Measurements from ENCODE around the gene CIB4. TPM values are rescaled to one million over a fixed set of nuclear protein-coding genes. Genes with fewer than 3 reads are reported as not detected.

The CIB4 gene
- total and polyA plus RNA-seq, 2 donors: not detected

- Histone ChIP-seq H3K4me1 (ENCODE audit: insufficient read depth) (no peaks in the 10 kb centered on the region), H3K27ac (ENCODE audit: low read depth) (no peak overlapping the region), H3K4me3 (ENCODE audit: low read depth, low read length) (no peak overlapping the region), H3K36me3 (ENCODE audit: insufficient read depth) (no peaks in the 10 kb centered on the region)
- 67% methylated on average over 11 of the region's 11 CpGs for WGBS
- no peak for DNase-seq (ENCODE audit: extremely low spot score)
These were observed 50.1 kb downstream of the CIB4 start for GRCh38 chr2:26590980-26591618.

DNA sequence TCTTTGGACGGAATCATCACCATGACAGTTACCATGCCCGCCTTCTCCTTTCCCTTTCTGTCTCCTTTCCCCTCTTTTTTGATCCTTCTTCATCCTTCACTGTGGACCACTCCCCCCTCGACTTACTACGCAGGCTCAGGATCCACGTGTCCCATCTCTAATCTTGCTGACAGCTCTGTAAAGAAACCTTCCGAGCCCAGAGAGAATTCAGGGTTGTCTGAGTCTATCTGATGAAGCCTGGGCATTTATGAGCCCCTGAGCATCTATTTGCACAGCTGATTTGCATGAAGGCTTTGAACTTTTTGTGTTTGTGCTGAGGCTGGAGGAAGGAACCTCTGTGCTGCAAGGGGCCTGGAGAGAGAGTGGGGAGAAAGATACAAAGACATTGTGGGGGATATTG lies 50.7 kb downstream of the CIB4 start:
- Histone ChIP-seq H3K36me3 (ENCODE audit: insufficient read depth) (no peaks in the 10 kb centered on the region), H3K4me3 (ENCODE audit: low read depth, low read length) (no peak overlapping the region), H3K27ac (ENCODE audit: low read depth) (no peak overlapping the region), H3K4me1 (ENCODE audit: insufficient read depth) (no peaks in the 10 kb centered on the region)
- 48% methylated on average over 6 of the region's 6 CpGs for WGBS
- DNase-seq (ENCODE audit: extremely low spot score): no peak

- 81% methylated on average over 5 of the region's 6 CpGs for WGBS
- H3K36me3 ChIP-seq (ENCODE audit: insufficient read depth): no peaks in the 10 kb centered on the region
- DNase-seq (ENCODE audit: extremely low spot score): no peak
- no peak overlapping the region for H3K27ac ChIP-seq (ENCODE audit: low read depth)
- no peaks in the 10 kb centered on the region for H3K4me1 ChIP-seq (ENCODE audit: insufficient read depth)
- no peak overlapping the region for H3K4me3 ChIP-seq (ENCODE audit: low read depth, low read length)
These were observed 52.6 kb downstream of the CIB4 start for GRCh38 chr2:26588576-26588975.

DNA sequence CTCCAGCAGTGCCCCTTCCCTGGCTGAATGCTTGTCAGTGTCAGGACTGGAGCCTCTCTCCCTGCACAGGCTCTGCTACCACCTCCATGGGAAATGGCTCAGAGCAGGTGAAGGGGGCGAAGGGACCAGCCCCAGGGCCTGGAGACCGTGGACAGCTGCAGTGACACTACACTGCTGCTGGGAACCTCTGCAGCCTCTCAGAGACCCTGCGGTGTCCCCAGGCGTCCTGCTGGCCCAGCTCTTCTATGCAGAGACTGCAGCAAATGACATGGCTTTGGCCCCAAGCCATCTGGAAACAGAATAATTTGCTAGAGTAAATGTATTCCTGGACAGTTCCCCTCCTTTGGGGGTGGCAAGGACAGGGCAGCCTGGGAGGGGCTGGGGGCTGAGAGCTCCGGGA lies 53.2 kb downstream of the CIB4 start:
- DNase-seq (ENCODE audit: extremely low spot score): no peak
- no peak overlapping the region for H3K4me3 ChIP-seq (ENCODE audit: low read depth, low read length)
- 55% methylated on average over 5 of the region's 5 CpGs for WGBS
- no peaks in the 10 kb centered on the region for H3K36me3 ChIP-seq (ENCODE audit: insufficient read depth)
- no peaks in the 10 kb centered on the region for H3K4me1 ChIP-seq (ENCODE audit: insufficient read depth)
- H3K27ac ChIP-seq (ENCODE audit: low read depth): no peak overlapping the region

DNA sequence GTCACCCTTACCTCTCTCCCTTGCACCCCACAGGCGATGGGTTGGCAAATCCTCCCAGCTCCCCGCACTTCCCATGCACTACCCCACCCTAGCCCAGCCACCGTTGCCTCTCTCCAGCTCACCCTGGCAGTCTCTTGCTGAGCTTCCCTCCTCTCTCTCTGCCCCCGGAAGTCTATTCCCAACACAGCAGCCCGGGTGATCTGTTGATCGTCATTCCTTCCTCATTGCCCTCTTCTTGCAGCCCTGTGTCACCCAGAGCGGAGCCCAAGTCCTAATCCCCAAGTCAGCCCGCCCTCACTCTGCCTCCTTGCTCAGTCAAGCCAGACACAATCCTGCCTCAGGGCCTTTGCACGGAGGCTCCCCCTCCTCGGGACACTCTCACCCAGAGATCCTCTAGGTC lies 55.2 kb downstream of the CIB4 start:
- Histone ChIP-seq H3K36me3 (ENCODE audit: insufficient read depth) (no peaks in the 10 kb centered on the region), H3K27ac (ENCODE audit: low read depth) (no peak overlapping the region), H3K4me1 (ENCODE audit: insufficient read depth) (no peaks in the 10 kb centered on the region), H3K4me3 (ENCODE audit: low read depth, low read length) (no peak overlapping the region)
- 52% methylated on average over 10 of the region's 10 CpGs for WGBS
- DNase-seq (ENCODE audit: extremely low spot score): no peak

DNA sequence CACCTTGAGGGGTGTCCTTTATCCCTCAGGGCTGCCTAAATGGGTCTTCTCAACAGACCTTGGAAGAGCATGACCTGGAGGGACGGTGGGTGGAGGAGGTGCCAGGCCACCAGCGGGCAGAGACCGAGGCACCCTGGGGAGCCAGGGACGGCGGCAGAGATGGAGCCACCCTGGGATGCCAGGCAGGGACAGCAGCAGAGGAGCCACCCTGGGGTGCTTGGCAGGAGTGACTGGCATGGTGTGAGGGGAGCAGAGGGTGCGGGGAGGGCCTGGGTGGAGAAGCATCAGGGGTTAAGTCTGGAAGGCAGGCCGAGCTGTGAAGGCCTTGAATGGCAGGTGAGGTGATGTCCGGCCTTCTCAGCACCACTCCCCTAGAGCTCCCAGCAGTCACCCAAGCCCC lies 56.1 kb downstream of the CIB4 start:
- 84% methylated on average over 8 of the region's 8 CpGs for WGBS

GRCh38 chr2:26584656-26585055 lies 56.5 kb downstream of the CIB4 start:
- Histone ChIP-seq H3K36me3 (ENCODE audit: insufficient read depth) (no peaks in the 10 kb centered on the region), H3K27ac (ENCODE audit: low read depth) (no peak overlapping the region), H3K4me3 (ENCODE audit: low read depth, low read length) (no peak overlapping the region), H3K4me1 (ENCODE audit: insufficient read depth) (no peaks in the 10 kb centered on the region)
- WGBS: 75% methylated on average over 11 of the region's 11 CpGs
- no peak for DNase-seq (ENCODE audit: extremely low spot score)

More for the DNA sequence above, 56.1 kb downstream of the CIB4 start:
- no peak overlapping the region for H3K4me3 ChIP-seq (ENCODE audit: low read depth, low read length)
- no peaks in the 10 kb centered on the region for H3K4me1 ChIP-seq (ENCODE audit: insufficient read depth)
- no peaks in the 10 kb centered on the region for H3K36me3 ChIP-seq (ENCODE audit: insufficient read depth)
- DNase-seq (ENCODE audit: extremely low spot score): no peak
- H3K27ac ChIP-seq (ENCODE audit: low read depth): no peak overlapping the region

DNA sequence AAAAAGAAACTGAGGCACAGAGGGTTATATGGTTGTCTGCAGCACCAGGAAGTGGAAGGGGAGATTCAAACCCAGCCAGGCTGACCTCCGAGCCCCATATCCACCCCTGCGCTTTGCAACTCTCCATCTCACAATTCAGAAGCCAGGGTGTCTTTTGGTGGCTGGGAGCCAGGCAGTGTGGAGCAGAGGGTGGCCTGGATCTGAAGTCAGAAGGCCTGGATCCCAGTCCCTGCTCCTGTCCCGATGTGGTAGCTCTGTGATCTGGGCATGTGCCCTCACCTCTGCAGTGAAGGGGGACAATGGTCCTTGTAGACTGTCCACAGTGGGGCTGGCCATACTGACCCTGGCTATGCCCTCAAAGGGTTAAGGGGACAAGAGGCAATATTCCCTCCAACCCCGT lies 57.0 kb downstream of the CIB4 start:
- no peak overlapping the region for H3K4me3 ChIP-seq (ENCODE audit: low read depth, low read length)
- no peak overlapping the region for H3K27ac ChIP-seq (ENCODE audit: low read depth)
- no peak for DNase-seq (ENCODE audit: extremely low spot score)
- WGBS: 72% methylated on average over 4 of the region's 4 CpGs
- H3K4me1 ChIP-seq (ENCODE audit: insufficient read depth): no peaks in the 10 kb centered on the region
- H3K36me3 ChIP-seq (ENCODE audit: insufficient read depth): no peaks in the 10 kb centered on the region

- Histone ChIP-seq H3K27ac (ENCODE audit: low read depth) (no peak overlapping the region), H3K4me3 (ENCODE audit: low read depth, low read length) (no peak overlapping the region), H3K4me1 (ENCODE audit: insufficient read depth) (no peaks in the 10 kb centered on the region), H3K36me3 (ENCODE audit: insufficient read depth) (no peaks in the 10 kb centered on the region)
- DNase-seq (ENCODE audit: extremely low spot score): no peak
- WGBS: 63% methylated on average over 8 of the region's 8 CpGs
These were observed 57.7 kb downstream of the CIB4 start for GRCh38 chr2:26583381-26583911.

GRCh38 chr2:26582890-26583289 lies 58.3 kb downstream of the CIB4 start:
- H3K36me3 ChIP-seq (ENCODE audit: insufficient read depth): no peaks in the 10 kb centered on the region
- WGBS: 88% methylated on average over 5 of the region's 5 CpGs
- no peak overlapping the region for H3K4me3 ChIP-seq (ENCODE audit: low read depth, low read length)
- H3K27ac ChIP-seq (ENCODE audit: low read depth): no peak overlapping the region
- no peaks in the 10 kb centered on the region for H3K4me1 ChIP-seq (ENCODE audit: insufficient read depth)
- no peak for DNase-seq (ENCODE audit: extremely low spot score)

DNA sequence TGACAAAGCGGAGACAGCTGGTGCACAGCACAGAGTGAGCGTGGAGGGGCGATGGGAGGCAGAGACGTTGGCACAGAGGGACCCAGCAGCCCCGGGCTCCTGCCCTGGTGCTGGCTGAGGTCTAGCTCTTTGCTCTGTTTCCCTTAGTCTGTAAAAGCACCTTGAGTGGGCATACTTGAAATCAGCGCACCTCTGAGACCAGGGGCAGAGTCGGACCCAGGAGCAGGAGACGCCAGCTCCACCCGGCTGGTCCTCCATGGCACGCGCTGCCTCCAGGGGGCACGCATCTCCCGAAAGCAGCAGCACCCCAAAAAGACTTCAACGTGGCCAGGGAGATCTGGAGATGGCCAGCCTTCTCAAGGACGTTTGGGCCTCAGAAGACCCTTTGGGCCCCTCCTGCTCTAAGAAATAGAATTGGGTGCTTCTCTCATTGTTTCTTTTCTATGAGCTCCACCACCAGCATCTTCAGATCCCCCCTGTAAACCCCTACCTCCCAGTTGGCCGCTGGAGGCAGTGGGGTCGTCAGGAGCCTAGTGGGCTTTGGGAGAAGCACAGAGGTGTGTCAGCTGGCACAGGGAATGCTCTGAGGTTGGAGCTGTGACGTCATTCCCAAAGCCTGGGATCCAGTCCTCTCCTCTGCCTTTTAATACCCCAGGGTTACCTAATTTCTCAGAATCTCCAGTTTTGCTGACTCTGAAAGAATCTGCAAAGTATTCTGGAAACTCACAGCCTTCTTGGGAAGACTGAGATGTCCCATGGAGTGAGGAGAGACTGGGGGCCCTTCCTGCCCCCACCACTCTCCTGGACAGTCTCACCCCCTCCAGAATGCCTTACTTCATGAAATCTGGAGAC lies 58.9 kb downstream of the CIB4 start:
- 86% methylated on average over 18 of the region's 18 CpGs for WGBS
- no peak overlapping the region for H3K4me3 ChIP-seq (ENCODE audit: low read depth, low read length)
- H3K4me1 ChIP-seq (ENCODE audit: insufficient read depth): no peaks in the 10 kb centered on the region
- no peaks in the 10 kb centered on the region for H3K36me3 ChIP-seq (ENCODE audit: insufficient read depth)
- no peak for DNase-seq (ENCODE audit: extremely low spot score)
- no peak overlapping the region for H3K27ac ChIP-seq (ENCODE audit: low read depth)

DNA sequence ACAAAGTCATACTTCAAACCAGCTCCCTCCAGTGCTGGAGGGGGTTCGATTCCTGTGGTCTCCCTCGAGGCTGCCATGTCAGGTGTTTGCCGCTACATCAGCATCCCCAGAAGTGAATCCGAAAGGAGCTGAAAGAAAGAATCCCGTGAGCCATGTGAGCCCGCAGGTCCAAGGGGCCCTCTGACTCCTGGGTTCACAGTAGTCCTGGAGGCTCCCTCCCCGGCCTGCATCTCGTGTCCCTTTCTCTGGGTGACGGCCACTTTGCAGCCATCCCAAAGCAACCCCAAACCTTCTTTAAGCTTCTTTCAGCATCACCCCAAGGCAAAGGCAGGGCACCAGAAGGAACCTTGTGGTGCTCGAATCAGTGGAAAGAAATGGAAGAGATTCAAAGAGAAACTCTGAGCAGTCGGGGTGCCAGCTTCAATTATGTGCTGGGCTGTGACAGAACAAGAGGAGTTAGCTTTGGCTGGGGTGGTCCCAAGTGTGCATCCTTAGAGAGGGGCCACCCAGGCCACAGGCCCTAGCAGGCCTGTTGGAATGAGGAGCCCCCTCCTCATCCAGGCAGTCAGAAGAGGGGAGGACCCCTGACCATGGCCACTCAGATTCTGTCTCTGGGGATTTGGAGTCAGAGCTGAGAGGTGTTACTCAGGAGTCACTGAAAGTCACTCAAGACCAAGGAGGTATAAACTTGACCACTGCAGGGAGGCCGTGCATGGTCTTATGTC lies 59.7 kb downstream of the CIB4 start:
- no peaks in the 10 kb centered on the region for H3K36me3 ChIP-seq (ENCODE audit: insufficient read depth)
- no peak for DNase-seq (ENCODE audit: extremely low spot score)
- 91% methylated on average over 12 of the region's 12 CpGs for WGBS
- no peak overlapping the region for H3K4me3 ChIP-seq (ENCODE audit: low read depth, low read length)
- no peak overlapping the region for H3K27ac ChIP-seq (ENCODE audit: low read depth)
- H3K4me1 ChIP-seq (ENCODE audit: insufficient read depth): no peaks in the 10 kb centered on the region

GRCh38 chr2:26580751-26581150 lies 60.4 kb downstream of the CIB4 start:
- H3K36me3 ChIP-seq (ENCODE audit: insufficient read depth): no peaks in the 10 kb centered on the region
- H3K4me1 ChIP-seq (ENCODE audit: insufficient read depth): no peaks in the 10 kb centered on the region
- H3K27ac ChIP-seq (ENCODE audit: low read depth): no peak overlapping the region
- 81% methylated on average over 5 of the region's 5 CpGs for WGBS
- no peak for DNase-seq (ENCODE audit: extremely low spot score)
- H3K4me3 ChIP-seq (ENCODE audit: low read depth, low read length): no peak overlapping the region

All from urinary bladder (tissue), 4 donors.